Measurements from ENCODE around the gene NAALADL2.

Gene NAALADL2

DNA sequence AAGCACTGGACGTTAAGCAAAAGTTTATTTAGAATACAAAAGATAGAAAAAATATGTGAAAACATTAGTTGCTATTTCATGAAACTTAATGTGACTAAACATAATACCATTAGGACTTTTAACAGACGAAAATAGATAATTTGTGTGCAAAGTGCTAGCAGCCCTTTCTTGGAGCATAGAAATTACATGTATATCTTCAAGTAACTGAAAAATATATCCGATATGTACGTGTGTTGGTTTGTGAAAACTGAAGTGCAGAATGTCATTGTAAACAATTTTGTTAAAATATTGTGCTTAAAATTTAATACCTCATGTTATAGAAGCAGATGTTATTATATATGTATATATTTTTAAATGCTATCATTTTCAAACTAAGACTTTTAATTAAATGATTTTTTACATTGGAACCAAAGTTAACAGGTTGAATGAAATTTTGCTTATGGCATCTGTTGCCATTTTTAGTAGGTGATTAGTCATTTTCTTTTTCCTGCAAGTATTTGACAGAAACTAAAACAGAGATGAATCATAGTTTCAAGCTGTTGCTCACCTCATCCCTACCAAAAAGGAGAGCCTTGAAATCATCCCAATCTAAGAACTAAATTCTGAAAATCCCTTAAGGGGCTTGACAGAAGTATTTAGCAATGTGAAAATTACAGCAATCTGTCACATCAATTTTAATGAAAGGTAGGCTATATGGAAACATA lies 334.8 kb downstream of the NAALADL2 start:
- TF ChIP-seq, protein P1, sequence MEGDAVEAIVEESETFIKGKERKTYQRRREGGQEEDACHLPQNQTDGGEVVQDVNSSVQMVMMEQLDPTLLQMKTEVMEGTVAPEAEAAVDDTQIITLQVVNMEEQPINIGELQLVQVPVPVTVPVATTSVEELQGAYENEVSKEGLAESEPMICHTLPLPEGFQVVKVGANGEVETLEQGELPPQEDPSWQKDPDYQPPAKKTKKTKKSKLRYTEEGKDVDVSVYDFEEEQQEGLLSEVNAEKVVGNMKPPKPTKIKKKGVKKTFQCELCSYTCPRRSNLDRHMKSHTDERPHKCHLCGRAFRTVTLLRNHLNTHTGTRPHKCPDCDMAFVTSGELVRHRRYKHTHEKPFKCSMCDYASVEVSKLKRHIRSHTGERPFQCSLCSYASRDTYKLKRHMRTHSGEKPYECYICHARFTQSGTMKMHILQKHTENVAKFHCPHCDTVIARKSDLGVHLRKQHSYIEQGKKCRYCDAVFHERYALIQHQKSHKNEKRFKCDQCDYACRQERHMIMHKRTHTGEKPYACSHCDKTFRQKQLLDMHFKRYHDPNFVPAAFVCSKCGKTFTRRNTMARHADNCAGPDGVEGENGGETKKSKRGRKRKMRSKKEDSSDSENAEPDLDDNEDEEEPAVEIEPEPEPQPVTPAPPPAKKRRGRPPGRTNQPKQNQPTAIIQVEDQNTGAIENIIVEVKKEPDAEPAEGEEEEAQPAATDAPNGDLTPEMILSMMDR (IDR thresholded peaks at IDR 0.05) = no peak
- Histone ChIP-seq H3K4me1 (peaks cover 0 to 21% (median 0%) of the 10 kb centered on the region in 4 donors), H3K27ac (no peak overlapping the region), H3K27me3 (no peaks in the 10 kb centered on the region), H3K9me3 (peaks cover 0 to 7% (median 0%) of the 10 kb centered on the region in 3 donors), H3K36me3 (no peaks in the 10 kb centered on the region), H3K4me3 (no peak overlapping the region)
- intact Hi-C loops (cut with DNase I; ENCODE audit: low total_unique reads) = no loop called here
- DNase-seq = no peak

DNA sequence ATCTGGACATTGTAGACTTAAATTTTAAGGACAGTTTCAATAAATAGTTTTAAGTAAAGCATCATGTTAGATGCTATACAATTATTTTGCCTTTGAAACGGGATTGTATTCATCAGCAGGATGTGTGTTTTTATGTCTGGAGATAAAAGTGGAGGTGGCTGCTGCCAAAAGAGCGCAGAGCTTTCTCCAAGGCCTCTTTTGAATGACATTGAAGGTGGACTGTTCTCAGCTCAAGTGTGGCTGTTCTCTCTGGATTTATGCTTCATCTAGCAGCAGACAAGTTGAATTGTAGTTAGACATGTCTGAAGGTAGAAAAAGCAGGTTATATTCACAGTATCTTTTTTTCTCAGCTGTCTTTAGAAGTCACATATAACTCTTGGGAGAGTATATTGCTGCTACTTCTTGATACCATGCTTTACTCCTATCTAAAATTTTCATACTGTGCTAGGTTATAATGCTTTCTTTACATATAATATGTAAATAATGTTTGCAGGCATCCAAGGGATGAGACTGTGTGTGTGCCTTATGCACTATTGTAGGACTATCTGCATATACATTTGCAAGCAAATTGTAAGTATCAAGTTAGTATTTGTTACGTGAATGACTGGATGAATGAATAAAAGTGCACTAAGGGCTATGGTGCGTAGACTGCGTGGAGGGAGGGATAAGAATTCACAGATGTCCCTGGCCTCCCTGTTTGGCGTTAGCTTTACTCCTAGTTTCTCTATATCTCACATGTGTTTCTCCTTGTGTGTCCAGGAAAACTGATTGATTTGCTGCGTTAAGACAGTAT lies 340.1 kb downstream of the NAALADL2 start:
- intact Hi-C loops (cut with DNase I; ENCODE audit: low total_unique reads) = no loop called here
- Histone ChIP-seq H3K4me3 (no peak overlapping the region), H3K27ac (no peak overlapping the region), H3K27me3 (no peaks in the 10 kb centered on the region), H3K4me1 (peaks cover 0 to 15% (median 0%) of the 10 kb centered on the region in 4 donors), H3K9me3 (peaks cover 0 to 7% (median 0%) of the 10 kb centered on the region in 3 donors), H3K36me3 (no peaks in the 10 kb centered on the region)
- TF ChIP-seq, protein P1 (IDR thresholded peaks at IDR 0.05) = no peak
- no peak for DNase-seq

GRCh38 chr3:175199961-175200360 lies 340.8 kb downstream of the NAALADL2 start:
- no peak for DNase-seq
- Histone ChIP-seq H3K9me3 (peaks cover 0 to 7% (median 3%) of the 10 kb centered on the region in 3 donors), H3K27me3 (no peaks in the 10 kb centered on the region), H3K4me3 (no peak overlapping the region), H3K4me1 (peaks cover 0 to 14% (median 0%) of the 10 kb centered on the region in 4 donors), H3K36me3 (no peaks in the 10 kb centered on the region), H3K27ac (no peak overlapping the region)
- TF ChIP-seq, protein P1 (IDR thresholded peaks at IDR 0.05) = no peak
- intact Hi-C loops (cut with DNase I; ENCODE audit: low total_unique reads) = no loop called here

DNA sequence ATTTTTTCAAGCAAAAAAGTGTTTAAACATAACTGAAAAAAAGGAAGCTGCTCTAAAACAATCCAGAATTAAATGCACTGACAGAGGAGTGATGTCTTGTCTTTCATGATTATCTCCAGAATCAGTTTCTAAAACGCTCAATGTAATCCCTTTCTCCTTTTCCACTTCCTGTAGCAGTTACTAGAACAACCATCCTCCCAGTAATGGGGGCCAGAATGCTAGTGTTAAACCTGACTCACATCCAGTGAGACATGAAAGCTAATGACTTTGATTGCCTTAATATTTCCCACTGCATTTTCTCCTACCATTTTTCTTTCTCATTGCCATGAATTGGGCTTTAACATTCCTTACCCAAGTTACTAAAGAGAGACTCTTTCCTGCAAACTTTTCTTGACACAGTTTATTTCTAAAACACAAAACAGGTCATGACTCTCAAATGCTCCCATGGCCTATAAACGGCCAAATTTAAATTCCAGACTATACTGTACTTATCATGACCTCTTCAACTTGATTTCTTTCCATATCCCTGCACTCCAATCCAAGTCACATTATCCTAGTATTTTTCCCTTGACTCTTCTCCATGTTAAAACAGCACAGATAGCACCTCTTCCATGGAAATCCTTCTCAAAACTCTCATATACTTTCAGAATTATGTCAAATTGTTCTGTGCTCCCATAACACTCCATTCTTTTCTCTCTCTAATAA lies 341.4 kb downstream of the NAALADL2 start:
- H3K36me3 ChIP-seq = no peaks in the 10 kb centered on the region
- H3K9me3 ChIP-seq = peaks cover 0 to 7% (median 5%) of the 10 kb centered on the region in 3 donors
- DNase-seq = no peak
- H3K27ac ChIP-seq = no peak overlapping the region
- intact Hi-C loops (cut with DNase I; ENCODE audit: low total_unique reads) = no loop called here
- peaks cover 0 to 14% (median 0%) of the 10 kb centered on the region in 4 donors for H3K4me1 ChIP-seq
- H3K4me3 ChIP-seq = no peak overlapping the region
- no peaks in the 10 kb centered on the region for H3K27me3 ChIP-seq
- TF ChIP-seq, protein P1 (IDR thresholded peaks at IDR 0.05) = no peak

DNA sequence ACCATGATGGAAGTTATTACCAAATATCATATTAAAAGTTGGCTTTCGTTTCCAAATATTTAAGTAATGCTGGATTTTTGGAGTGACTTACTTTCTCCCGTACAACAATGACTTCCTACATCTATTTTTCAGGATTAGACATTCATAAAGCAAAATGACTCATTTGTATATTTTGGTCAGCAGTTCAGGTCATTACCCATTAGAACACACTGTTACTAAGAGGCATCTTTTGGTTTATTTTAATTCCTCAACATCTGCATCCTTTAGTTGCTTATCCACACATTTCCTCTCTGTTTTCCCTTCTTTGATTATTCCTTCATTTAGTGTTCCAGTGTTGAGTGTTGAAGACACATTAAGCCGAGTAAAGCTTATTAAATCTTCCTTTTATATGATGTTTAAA lies 348.2 kb downstream of the NAALADL2 start:
- no peaks in the 10 kb centered on the region for H3K27me3 ChIP-seq
- H3K9me3 ChIP-seq = peaks cover 0 to 5% (median 0%) of the 10 kb centered on the region in 3 donors
- H3K4me1 ChIP-seq = peaks cover 0 to 11% (median 0%) of the 10 kb centered on the region in 4 donors
- TF ChIP-seq, protein P1 (IDR thresholded peaks at IDR 0.05) = no peak
- no peak overlapping the region for H3K4me3 ChIP-seq
- H3K27ac ChIP-seq = no peak overlapping the region
- DNase-seq = no peak
- no peaks in the 10 kb centered on the region for H3K36me3 ChIP-seq
- intact Hi-C loops (cut with DNase I; ENCODE audit: low total_unique reads) = no loop called here

Data from tibial artery (tissue), 4 donors.